ENCODE measurements around the gene HES7. TPM values are rescaled to one million over a fixed set of nuclear protein-coding genes. Genes with fewer than 3 reads are reported as not detected.

HES7 gene
- total and polyA plus RNA-seq, 9 of the 15 experiments (the other 6 are each of a cell fraction or from before 2014, with no cell fraction given): 0.03 to 1.7 (median 0.14) TPM; not detected in 1

DNA sequence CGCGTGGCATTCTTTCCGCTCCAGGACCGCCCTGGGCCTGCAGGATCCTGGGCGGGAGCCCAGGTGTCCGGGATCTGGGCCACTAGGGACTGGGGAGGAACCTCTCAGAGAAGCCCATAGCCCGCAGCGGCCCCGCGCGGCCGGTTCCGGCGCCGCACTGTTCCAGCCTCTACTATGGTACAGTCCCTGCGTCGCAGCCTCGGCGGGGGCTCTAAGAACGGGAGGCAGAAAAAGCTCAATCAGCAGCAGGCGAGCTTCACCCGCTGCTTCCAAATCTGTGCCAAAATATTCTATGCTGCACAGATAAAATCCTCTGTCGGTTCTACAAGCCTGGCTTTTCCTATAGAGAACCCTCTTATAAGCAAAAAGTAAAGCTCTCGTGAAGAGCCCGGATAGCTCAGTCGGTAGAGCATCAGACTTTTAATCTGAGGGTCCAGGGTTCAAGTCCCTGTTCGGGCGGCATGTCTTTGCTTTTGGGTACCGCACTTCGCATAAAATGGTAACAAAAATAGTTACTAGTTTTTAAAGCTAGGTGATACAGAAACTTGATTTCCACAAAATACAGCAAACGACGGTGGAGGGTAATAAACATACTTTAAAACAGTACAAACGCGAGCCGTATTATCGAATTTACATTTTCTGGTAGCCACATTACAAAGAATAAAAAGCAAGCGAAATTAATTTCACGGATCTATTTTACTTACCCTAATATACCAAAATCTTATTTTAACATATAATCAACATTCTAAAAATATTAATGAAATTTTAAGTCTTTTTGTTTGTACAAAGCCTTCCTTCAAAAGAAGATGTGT, 4.9 kb downstream of the HES7 start (continued):
- TF ChIP-seq POLR2AphosphoS5 (IDR thresholded peaks at IDR 0.05; ENCODE audit: control insufficient read depth, insufficient read depth, low read depth, low read length) (no peak), ARNT (IDR thresholded peaks at IDR 0.05) (0 out of 4 replicates have a peak, but pooled peaks have one; percentile 19 to 54), ETV1 (tag; conservative IDR thresholded peaks at IDR 0.05; ENCODE audit: low read depth) (0 out of 2 replicates have a peak, but pooled peaks have one; percentile 12), XRCC3 (IDR thresholded peaks at IDR 0.05) (no peak), CGGBP1 (CRISPR knock-in tag; IDR thresholded peaks at IDR 0.05) (no peak), ZNF764 (CRISPR knock-in tag; IDR thresholded peaks at IDR 0.05; ENCODE audit: low read depth) (peak; percentile 69; the same call in 1 of the 2 replicates), GABPB1 (CRISPR knock-in tag; IDR thresholded peaks at IDR 0.05) (peak; percentile 31; the same call in 1 of the 2 replicates), TOE1 (IDR thresholded peaks at IDR 0.05; ENCODE audit: borderline replicate concordance) (0 out of 2 replicates have a peak, but pooled peaks have one; percentile 8), TOE1 (CRISPR knock-in tag; IDR thresholded peaks at IDR 0.05; ENCODE audit: borderline replicate concordance, low read depth) (no peak), SMC3 (conservative IDR thresholded peaks at IDR 0.05; ENCODE audit: insufficient read depth, low read depth, low read length) (peak; percentile 51), EGR1 (conservative IDR thresholded peaks at IDR 0.05) (no peak), MEF2A (IDR thresholded peaks at IDR 0.05; ENCODE audit: control insufficient read depth, low read depth, low read length) (no peak), XRCC5 (IDR thresholded peaks at IDR 0.05; ENCODE audit: low read depth, low read length) (no peak)
- TF ChIP-seq, protein P1, sequence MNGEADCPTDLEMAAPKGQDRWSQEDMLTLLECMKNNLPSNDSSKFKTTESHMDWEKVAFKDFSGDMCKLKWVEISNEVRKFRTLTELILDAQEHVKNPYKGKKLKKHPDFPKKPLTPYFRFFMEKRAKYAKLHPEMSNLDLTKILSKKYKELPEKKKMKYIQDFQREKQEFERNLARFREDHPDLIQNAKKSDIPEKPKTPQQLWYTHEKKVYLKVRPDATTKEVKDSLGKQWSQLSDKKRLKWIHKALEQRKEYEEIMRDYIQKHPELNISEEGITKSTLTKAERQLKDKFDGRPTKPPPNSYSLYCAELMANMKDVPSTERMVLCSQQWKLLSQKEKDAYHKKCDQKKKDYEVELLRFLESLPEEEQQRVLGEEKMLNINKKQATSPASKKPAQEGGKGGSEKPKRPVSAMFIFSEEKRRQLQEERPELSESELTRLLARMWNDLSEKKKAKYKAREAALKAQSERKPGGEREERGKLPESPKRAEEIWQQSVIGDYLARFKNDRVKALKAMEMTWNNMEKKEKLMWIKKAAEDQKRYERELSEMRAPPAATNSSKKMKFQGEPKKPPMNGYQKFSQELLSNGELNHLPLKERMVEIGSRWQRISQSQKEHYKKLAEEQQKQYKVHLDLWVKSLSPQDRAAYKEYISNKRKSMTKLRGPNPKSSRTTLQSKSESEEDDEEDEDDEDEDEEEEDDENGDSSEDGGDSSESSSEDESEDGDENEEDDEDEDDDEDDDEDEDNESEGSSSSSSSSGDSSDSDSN (IDR thresholded peaks at IDR 0.05; ENCODE audit: borderline replicate concordance in 1 of 2, low read depth in 2 of 2, low read length in 2 of 2): 0 out of 4 replicates have a peak, but pooled peaks of 1 of the 2 experiments have one; percentile 27
- TF ChIP-seq, protein P2, sequence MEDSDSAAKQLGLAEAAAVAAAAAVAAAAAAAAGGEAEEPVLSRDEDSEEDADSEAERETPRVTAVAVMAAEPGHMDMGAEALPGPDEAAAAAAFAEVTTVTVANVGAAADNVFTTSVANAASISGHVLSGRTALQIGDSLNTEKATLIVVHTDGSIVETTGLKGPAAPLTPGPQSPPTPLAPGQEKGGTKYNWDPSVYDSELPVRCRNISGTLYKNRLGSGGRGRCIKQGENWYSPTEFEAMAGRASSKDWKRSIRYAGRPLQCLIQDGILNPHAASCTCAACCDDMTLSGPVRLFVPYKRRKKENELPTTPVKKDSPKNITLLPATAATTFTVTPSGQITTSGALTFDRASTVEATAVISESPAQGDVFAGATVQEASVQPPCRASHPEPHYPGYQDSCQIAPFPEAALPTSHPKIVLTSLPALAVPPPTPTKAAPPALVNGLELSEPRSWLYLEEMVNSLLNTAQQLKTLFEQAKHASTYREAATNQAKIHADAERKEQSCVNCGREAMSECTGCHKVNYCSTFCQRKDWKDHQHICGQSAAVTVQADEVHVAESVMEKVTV (CRISPR knock-in tag; IDR thresholded peaks at IDR 0.05): 0 out of 2 replicates have a peak, but pooled peaks have one; percentile 30

Data from K562 (cell line).